Measurements from ENCODE around the gene BRAF. TPM values are rescaled to one million over a fixed set of nuclear protein-coding genes. Genes with fewer than 3 reads are reported as not detected.
A peak's percentile ranks its signal among the peaks of the same experiment; 100 is the strongest.
"Not testable (repeated sequence)": the region's sequence is repeated elsewhere in the genome, so short reads cannot be mapped to it uniquely, and the experiment has no call there.

BRAF gene
- total RNA-seq, 1 donor from 2014 or later = 54.7 TPM

- ATAC-seq (no peak), DNase-seq (ENCODE audit: low spot score) (no peak)
- intact Hi-C loops (cut with DNase I) = no loop called here
Observed at GRCh38 chr7:140734729-140735128, 190.0 kb downstream of the BRAF start.

GRCh38 chr7:140734096-140734495, 190.6 kb downstream of the BRAF start:
- DNase-seq (ENCODE audit: low spot score) (no peak), ATAC-seq (no peak)
- intact Hi-C loops (cut with DNase I) = no loop called here

- intact Hi-C loops (cut with DNase I) = no loop called here
- DNase-seq (ENCODE audit: low spot score) = no peak
- no peak for ATAC-seq
Observed at GRCh38 chr7:140732416-140732815, 192.3 kb downstream of the BRAF start.

- DNase-seq (ENCODE audit: low spot score) = no peak
- intact Hi-C loops (cut with DNase I) = no loop called here
Observed at GRCh38 chr7:140726281-140726680, 198.4 kb downstream of the BRAF start.

GRCh38 chr7:140724706-140725105, 200.0 kb downstream of the BRAF start:
- intact Hi-C loops (cut with DNase I) = no loop called here
- ATAC-seq (no peak), DNase-seq (ENCODE audit: low spot score) (no peak)

More at GRCh38 chr7:140726281-140726680, 198.4 kb downstream of the BRAF start:
- ATAC-seq = no peak

- no peak for DNase-seq (ENCODE audit: low spot score)
- intact Hi-C loops (cut with DNase I) = no loop called here
- no peak for ATAC-seq
Observed at GRCh38 chr7:140723574-140723973, 201.2 kb downstream of the BRAF start.

GRCh38 chr7:140723006-140723405, 201.7 kb downstream of the BRAF start:
- intact Hi-C loops (cut with DNase I) = no loop called here
- ATAC-seq = no peak

GRCh38 chr7:140722254-140722653, 202.5 kb downstream of the BRAF start:
- intact Hi-C loops (cut with DNase I) = no loop called here
- ATAC-seq (no peak), DNase-seq (ENCODE audit: low spot score) (no peak)

More at GRCh38 chr7:140723006-140723405, 201.7 kb downstream of the BRAF start:
- no peak for DNase-seq (ENCODE audit: low spot score)

- intact Hi-C loops (cut with DNase I) = loop anchor here (5.0 kb wide), 1 partner anchor 618 kb away; no protein-coding TSS in a partner anchor
- DNase-seq (ENCODE audit: low spot score) = no peak
- ATAC-seq = no peak
Observed at GRCh38 chr7:140719721-140720120, 205.0 kb downstream of the BRAF start.

- intact Hi-C loops (cut with DNase I) = loop anchor here (5.0 kb wide), 1 partner anchor 623 kb away; no protein-coding TSS in a partner anchor
- ATAC-seq (no peak), DNase-seq (ENCODE audit: low spot score) (no peak)
Observed at GRCh38 chr7:140714331-140715040, 210.2 kb downstream of the BRAF start.

- DNase-seq (ENCODE audit: low spot score); ATAC-seq; intact Hi-C loops (cut with DNase I): not testable (repeated sequence)
Observed at GRCh38 chr7:140712392-140712791, 212.3 kb downstream of the BRAF start.

GRCh38 chr7:140708764-140709163, 216.0 kb downstream of the BRAF start:
- intact Hi-C loops (cut with DNase I); DNase-seq (ENCODE audit: low spot score); ATAC-seq: not testable (repeated sequence)

- intact Hi-C loops (cut with DNase I) = no loop called here
- DNase-seq (ENCODE audit: low spot score) (no peak), ATAC-seq (no peak)
Observed at GRCh38 chr7:140707132-140707531, 217.6 kb downstream of the BRAF start.

GRCh38 chr7:140704205-140704604, 220.5 kb downstream of the BRAF start:
- DNase-seq (ENCODE audit: low spot score) (no peak), ATAC-seq (no peak)
- intact Hi-C loops (cut with DNase I) = no loop called here

GRCh38 chr7:140702774-140703173, 222.0 kb downstream of the BRAF start:
- DNase-seq (ENCODE audit: low spot score) = no peak
- no peak for ATAC-seq
- intact Hi-C loops (cut with DNase I) = no loop called here

GRCh38 chr7:140698477-140698876, 226.3 kb downstream of the BRAF start:
- no peak for DNase-seq (ENCODE audit: low spot score)
- no peak for ATAC-seq
- intact Hi-C loops (cut with DNase I) = no loop called here

- ATAC-seq = no peak
- intact Hi-C loops (cut with DNase I) = no loop called here
- DNase-seq (ENCODE audit: low spot score) = no peak
Observed at GRCh38 chr7:140697447-140698143, 227.1 kb downstream of the BRAF start.

GRCh38 chr7:140696680-140697446, 227.9 kb downstream of the BRAF start, which contains the start of gene NDUFB2:
TSS of gene NDUFB2 (plus strand) at chr7:140696708. CDS start at chr7:140696745, 37 bp downstream.
- intact Hi-C loops (cut with DNase I) = no loop called here
- peak; percentile 99 for ATAC-seq
- no peak for DNase-seq (ENCODE audit: low spot score)

GRCh38 chr7:140696024-140696679, 228.6 kb downstream of the BRAF start:
- ATAC-seq (no peak), DNase-seq (ENCODE audit: low spot score) (peak; percentile 97)
- intact Hi-C loops (cut with DNase I) = no loop called here
